22Rv1 (cell line): ENCODE data around the gene GRIK1.

ENCODE experiments used
- ZFX ChIP-seq: fragments of 450-650 bp; IDR thresholded peaks from 2 replicates; pipeline ENCODE4 v1.6.1; 2017; ENCODE audit warnings: antibody characterized with exemption, borderline replicate concordance
- TF ChIP-seq, protein P1 (sequence below): fragments of 450-650 bp; IDR thresholded peaks from 2 replicates; pipeline ENCODE4 v1.5.1; 2017; ENCODE audit warnings: mild to moderate bottlenecking

DNA sequence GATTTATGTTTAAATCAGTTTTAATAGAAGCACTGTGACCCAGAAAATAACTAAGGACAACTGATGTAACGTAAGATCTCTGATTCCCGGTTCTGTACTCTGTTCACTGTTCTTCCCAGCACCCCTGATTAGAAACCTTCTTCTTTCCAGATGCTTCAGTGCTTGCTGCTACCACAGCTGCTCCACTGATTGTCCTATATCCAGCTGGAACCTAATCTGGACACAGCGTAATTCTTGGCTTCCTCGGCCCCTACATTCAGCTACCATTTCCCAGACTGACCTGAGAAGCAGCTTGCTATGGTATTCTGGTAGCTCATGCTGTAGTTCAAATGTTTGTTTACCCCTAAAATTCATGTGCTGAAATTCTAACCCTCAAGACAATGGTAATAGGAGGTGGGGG lies 302.7 kb downstream of the GRIK1 start:
- TF ChIP-seq, protein P1, sequence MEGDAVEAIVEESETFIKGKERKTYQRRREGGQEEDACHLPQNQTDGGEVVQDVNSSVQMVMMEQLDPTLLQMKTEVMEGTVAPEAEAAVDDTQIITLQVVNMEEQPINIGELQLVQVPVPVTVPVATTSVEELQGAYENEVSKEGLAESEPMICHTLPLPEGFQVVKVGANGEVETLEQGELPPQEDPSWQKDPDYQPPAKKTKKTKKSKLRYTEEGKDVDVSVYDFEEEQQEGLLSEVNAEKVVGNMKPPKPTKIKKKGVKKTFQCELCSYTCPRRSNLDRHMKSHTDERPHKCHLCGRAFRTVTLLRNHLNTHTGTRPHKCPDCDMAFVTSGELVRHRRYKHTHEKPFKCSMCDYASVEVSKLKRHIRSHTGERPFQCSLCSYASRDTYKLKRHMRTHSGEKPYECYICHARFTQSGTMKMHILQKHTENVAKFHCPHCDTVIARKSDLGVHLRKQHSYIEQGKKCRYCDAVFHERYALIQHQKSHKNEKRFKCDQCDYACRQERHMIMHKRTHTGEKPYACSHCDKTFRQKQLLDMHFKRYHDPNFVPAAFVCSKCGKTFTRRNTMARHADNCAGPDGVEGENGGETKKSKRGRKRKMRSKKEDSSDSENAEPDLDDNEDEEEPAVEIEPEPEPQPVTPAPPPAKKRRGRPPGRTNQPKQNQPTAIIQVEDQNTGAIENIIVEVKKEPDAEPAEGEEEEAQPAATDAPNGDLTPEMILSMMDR = no peak
- TF ChIP-seq ZFX = no peak
